ENCODE results near the gene MRPL12. TPM values are rescaled to one million over a fixed set of nuclear protein-coding genes. Genes with fewer than 3 reads are reported as not detected.

MRPL12 gene
- total RNA-seq, 2 donors from 2014 or later: 17.1 to 45.8 TPM

DNA sequence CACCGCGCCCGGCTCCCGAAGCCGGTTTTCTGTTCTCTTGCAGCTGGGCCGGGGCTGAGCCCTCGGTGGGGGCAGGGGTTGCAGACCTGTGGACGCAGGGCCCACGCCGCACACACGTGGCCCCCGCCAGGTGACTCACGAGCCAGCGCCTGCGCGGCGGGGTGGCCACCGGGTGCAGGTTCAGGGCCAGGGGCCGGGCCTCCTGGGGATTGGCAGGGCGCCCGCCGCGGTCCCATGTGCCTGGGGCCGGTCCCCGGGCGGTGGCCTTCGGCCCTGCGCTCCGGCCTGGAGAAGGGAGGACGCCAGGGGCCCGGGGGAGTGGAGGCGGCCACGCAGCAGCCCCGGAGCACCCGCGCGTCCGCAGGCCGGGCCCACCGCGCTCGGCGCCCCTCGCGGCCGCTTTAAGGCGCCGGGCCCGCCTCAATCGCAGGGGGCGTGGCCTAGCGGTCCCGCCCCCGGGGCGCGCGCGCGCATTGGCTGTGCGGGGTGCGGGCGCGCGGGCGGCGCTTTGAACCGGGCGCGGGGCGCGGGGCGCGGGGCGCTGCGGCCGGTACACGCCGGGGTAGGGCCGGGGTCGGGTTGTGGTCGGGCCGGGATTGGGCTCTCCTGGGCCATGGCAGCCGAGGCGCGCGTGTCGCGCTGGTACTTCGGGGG, 8.8 kb downstream of the MRPL12 start, which contains the start of gene SLC25A10:
Gene SLC25A10 (plus strand): TSS at position 471 of the 654 bp plus-strand sequence. CDS start 143 bp downstream, at position 614.
- intact Hi-C loops (cut with DNase I): no loop called here
- TF ChIP-seq POLR2A (IDR thresholded peaks at IDR 0.05) (peak; percentile 5 to 81 (median 64)), CTCF (IDR thresholded peaks at IDR 0.05) (peak in 3 of 7 experiments; percentile 4 to 43 (median 40))
- Histone ChIP-seq H3K27me3 (no peaks in the 10 kb centered on the region), H3K36me3 (replicated peaks in 1 of 2; ENCODE audit: insufficient read depth in 1 of 2, low read depth in 2 of 2) (no peaks in the 10 kb centered on the region), H3K27ac (peak within 1 kb of the TSS; percentile 91 to 95 (median 94)), H3K9me3 (no peaks in the 10 kb centered on the region), H3K4me3 (peak within 1 kb of the TSS; percentile 45 to 58), H3K4me1 (peaks cover 54% of the 10 kb centered on the region)
- DNase-seq (peak; percentile 93 to 97 (median 95)), ATAC-seq (peak; percentile 85)
- 1% methylated on average over 57 of the region's 89 CpGs; no CpG with 5 or more reads in 1 of the 2 donors for WGBS, 2 donors

- Histone ChIP-seq H3K27ac (peak overlapping the region; percentile 91 to 95 (median 94)), H3K9me3 (no peaks in the 10 kb centered on the region), H3K36me3 (replicated peaks in 1 of 2; ENCODE audit: insufficient read depth in 1 of 2, low read depth in 2 of 2) (peaks cover 0 to under 1% of the 10 kb centered on the region in 2 donors), H3K4me3 (peak overlapping the region; percentile 45 to 58), H3K4me1 (peaks cover 54% of the 10 kb centered on the region), H3K27me3 (no peaks in the 10 kb centered on the region)
- DNase-seq: peak; percentile 55 to 65 (median 61)
- ATAC-seq: peak; percentile 22
- WGBS, 2 donors: 1 to 10% methylated on average over 4 to 31 of the region's 41 CpGs
- intact Hi-C loops (cut with DNase I): no loop called here
- TF ChIP-seq CTCF (IDR thresholded peaks at IDR 0.05): peak in 5 of 7 experiments; percentile 7 to 39 (median 32)
- peak in 1 of 3 donors; percentile 19 for TF ChIP-seq POLR2A (IDR thresholded peaks at IDR 0.05)
Measured at GRCh38 chr17:81712468-81713003, 9.4 kb downstream of the MRPL12 start.

GRCh38 chr17:81713004-81713555, 9.9 kb downstream of the MRPL12 start:
- WGBS, 2 donors: 12 to 14% methylated on average over 14 to 18 of the region's 18 CpGs

More at GRCh38 chr17:81713004-81713555, 9.9 kb downstream of the MRPL12 start:
- no peaks in the 10 kb centered on the region for H3K27me3 ChIP-seq
- peak in 3 of 4 donors; percentile 38 to 54 (median 53) for DNase-seq
- ATAC-seq: peak; percentile 5
- TF ChIP-seq POLR2A (IDR thresholded peaks at IDR 0.05) (no peak), CTCF (IDR thresholded peaks at IDR 0.05) (no peak)
- peak overlapping the region; percentile 45 to 58 for H3K4me3 ChIP-seq
- peaks cover 54% of the 10 kb centered on the region for H3K4me1 ChIP-seq
- peaks cover 0 to 3% of the 10 kb centered on the region in 2 donors for H3K36me3 ChIP-seq (replicated peaks in 1 of 2; ENCODE audit: insufficient read depth in 1 of 2, low read depth in 2 of 2)
- intact Hi-C loops (cut with DNase I): no loop called here
- peak overlapping the region; percentile 91 to 95 (median 94) for H3K27ac ChIP-seq
- no peaks in the 10 kb centered on the region for H3K9me3 ChIP-seq
